ENCODE measurements around the gene PELI1.
A peak's percentile ranks its signal among the peaks of the same experiment; 100 is the strongest.

PELI1 gene, protein sequence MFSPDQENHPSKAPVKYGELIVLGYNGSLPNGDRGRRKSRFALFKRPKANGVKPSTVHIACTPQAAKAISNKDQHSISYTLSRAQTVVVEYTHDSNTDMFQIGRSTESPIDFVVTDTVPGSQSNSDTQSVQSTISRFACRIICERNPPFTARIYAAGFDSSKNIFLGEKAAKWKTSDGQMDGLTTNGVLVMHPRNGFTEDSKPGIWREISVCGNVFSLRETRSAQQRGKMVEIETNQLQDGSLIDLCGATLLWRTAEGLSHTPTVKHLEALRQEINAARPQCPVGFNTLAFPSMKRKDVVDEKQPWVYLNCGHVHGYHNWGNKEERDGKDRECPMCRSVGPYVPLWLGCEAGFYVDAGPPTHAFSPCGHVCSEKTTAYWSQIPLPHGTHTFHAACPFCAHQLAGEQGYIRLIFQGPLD

DNA sequence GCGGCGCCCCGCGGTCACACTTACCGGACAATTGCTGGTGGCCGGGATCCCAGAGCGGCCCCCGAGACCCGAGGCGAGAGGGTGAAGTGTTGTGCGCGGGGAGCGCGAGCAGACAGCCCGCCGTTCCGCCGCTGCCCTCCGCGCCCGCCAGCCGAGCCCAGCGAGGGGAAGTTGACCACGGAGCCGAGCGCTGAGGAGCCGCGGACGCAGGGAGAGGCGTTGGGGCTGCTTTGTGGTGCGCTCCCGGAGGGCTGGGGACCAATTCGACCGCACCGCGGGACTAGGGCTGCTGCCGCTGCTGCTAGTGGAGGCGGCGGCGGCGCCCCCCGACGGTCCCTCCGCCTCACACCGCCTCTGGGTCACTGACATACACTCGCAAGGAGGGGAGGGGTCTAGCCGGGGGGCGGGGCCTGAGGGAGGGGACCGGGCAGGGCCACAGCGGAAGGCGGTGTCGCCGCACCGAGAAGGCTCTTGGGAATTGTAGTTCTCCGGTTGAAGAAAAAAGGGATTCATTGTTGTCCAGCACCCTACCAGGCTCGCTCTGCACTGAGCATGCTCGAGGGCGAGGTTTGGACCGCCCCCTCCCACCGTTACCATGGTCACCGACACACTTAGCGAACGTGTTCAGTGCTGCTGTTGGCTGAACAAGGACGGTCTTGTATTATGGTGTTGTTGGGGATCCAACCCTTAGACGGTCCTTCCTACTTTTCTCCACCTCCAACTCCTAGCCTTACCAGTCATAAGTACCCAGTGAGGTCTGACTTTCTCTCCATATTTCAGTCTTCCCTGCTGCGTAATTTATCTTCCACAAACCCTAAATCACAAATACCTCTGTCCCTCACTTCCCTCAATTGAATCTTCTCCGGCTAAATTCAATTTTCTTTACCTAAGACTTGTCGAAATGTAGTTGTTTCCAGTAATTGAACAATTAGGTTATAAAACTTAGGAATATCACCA, at the start of gene PELI1:
Gene PELI1, minus strand, starts transcription at position 364 of the 957 bp plus-strand sequence. CDS start 36,110 bp downstream, outside the sequence.
- peak; percentile 96 for DNase-seq

DNA sequence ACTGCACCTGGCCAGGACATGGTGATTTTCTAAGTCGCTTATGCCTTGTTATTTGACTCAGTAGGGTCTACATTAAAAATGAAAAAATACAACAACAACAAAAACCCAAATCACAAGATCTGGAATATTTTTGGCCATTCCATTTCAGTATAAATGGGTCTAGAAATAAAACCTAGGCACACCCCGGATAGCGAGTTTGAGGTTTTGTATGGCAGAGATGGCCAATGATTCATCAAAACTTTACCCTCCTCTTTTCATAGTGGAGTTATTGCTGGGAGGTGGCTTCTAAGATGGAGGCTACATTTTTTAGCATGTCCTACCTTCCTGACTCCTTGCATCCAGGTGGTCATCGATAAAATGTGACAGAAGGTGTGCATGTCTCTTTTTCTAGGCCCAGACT, 49.3 kb upstream of the PELI1 start:
- no peak for DNase-seq

DNA sequence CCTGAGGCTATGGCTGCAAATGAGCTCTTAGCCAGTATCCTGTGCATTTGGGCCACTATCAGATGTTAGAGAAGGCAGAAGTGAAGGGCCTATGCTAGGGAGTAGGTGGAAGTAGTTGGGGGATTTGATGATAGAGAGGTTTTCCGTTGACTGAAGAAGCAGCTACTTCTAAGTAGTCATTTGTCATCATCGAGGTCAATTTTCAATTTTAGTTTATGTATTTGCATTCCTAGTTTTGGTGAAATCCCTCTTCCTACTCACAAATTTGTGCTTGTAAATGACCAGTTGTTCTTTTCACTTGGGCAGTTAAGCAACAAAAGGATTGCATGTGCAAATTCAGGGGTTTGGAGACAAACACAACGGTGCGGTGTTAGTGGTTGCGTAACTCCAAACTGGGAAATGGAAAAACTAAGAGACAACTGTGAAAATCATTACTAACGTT, 48.5 kb upstream of the PELI1 start:
- no peak for DNase-seq

DNA sequence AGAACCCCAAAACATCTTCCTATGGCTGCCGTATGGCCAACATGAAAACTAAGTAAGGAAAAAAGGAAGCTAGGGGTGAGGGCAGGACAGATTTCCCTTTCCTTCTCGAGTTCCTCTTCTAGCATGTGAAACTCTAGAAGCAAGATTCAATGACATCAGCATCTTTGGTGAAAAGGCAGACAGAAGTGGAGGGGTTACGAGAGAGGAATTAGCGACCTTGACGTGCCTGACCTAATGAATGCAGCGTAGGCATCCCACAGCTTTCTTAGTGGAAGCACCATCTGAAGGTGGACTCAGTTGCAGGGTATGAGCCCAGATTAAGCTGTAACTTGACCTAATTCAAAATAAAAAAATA, 47.9 kb upstream of the PELI1 start:
- no peak for DNase-seq

DNA sequence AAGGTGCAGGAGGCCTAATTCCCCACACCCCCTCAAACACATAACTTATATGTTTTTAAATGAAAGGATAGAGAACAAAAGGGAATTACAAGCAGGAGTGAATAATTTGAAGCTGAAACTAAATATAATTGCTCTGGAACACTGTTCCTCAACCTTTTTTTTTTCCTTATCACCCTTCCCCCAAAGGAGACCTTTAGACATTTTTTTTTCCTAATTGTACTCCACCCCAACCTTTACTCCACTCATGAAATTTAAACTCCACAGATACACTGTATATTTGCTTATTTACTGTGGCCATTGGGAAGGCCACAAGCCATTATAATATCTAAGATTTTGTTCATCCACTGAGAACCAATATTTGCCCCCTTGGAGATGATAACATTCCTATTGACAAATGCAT, 45.4 kb upstream of the PELI1 start:
- DNase-seq = no peak

DNA sequence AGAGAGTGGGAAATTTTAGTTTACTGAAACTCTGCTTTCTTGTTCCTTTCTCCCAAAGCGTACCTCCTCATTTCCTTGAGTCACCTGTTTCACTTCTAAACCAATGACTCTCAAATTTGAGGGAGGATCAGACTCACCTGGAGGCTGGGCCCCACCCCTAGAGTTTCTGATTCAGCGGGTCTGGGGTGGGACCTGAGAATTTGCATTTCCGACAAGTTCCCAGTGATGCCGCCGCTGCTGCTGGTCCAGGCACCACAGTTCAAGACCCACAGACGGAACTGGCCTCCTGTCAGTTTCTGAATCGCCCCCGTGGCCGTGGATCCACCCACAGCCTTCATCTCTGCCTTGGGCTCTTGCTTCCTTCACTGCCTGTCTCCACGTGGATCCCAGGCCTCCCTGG, 44.9 kb upstream of the PELI1 start:
- DNase-seq = no peak

DNA sequence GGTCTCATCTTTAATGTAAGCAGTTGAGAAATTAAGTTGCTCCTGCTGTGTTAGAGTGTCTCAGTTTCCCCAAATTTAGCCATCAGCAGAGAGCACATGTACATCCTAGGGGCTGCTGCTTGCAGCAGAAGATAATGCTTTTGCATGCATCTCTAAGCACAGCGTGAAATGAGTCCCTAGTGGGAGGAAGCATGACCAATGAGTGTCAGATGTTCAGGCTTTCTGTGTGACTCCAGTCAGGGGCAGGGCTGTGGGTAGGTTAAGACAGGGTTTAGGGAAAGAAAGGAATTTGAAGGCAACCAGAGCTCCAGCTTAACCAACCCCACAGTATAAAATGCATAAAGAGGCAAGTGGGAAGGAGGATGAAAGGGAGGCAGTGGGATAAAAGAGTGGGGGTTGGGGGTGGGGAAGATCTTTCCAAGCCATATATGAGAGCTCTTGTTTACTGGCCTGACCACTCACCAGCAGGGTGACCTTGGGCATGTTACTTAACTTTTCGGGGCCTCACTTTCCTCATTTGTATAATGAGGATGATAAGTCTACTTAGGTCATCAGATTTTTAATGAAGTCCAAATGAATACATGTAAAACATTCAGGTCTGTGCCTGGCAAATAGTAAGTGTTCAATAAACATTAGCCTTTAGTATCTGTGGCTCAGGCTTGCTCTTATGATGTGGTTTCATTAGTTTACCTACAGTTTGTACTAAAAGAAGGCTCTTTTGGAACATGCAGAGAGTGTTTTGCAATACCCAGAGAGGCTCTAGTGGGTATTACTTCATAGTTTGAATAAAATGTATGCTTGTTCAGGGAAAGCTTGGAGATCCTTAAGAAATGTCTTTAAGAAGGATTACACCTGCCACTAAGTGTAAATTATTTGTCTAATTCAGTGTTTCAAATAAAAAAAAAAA, 42.7 kb upstream of the PELI1 start:
- peak; percentile 10 for DNase-seq

DNA sequence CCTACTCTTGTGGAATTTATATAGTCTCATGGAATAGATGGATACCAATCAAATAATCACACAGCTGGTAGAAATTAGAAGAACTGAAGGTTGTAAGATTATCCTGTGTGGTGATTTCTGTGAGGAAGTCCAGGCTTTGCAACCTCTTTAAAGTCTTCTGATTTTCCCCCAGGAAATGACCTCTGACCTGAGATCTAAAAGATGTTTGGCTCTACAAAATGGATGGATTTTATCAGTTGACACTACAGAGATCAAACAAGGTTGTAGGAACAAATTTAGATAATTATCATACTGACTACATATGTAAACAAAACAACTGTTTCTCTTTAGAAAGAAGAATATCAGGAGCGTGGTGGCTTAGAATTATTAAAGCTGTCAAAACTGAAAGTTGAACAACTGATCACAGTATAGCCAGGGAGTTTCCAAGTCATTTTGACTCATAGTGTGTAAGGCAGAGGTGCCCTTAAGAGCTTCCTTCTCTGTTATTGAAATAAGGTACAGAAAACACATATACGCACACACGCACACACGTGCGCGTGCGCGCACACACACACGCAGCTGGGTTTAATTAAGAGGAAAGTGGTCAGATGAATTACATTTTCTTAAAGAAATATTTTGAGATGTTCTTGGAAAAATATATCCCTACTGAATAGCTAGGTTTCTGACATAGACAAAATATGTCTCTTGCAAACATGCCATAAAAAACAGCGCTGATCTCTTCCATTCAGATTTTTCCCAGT, 35.5 kb upstream of the PELI1 start:
- DNase-seq = peak; percentile 62

DNA sequence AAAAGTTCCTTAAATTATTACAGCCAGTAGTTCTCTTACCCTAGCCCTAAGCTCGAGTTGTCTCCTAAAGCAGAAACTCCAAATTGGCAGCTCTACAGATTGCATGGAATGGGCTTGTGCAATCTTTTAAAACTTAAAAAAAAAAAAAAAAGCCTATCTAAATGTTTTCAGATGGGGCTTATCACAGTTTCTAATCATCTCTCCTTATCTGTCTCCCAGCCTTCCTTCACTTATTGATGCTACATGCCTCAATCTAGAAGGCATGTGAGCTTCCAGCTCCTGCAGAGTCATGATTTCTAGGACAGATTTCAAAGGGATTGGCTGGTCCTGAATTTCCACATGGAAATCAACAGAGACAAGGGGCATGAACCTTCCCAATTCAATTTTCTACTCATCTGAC, 33.1 kb upstream of the PELI1 start:
- peak; percentile 42 for DNase-seq

DNA sequence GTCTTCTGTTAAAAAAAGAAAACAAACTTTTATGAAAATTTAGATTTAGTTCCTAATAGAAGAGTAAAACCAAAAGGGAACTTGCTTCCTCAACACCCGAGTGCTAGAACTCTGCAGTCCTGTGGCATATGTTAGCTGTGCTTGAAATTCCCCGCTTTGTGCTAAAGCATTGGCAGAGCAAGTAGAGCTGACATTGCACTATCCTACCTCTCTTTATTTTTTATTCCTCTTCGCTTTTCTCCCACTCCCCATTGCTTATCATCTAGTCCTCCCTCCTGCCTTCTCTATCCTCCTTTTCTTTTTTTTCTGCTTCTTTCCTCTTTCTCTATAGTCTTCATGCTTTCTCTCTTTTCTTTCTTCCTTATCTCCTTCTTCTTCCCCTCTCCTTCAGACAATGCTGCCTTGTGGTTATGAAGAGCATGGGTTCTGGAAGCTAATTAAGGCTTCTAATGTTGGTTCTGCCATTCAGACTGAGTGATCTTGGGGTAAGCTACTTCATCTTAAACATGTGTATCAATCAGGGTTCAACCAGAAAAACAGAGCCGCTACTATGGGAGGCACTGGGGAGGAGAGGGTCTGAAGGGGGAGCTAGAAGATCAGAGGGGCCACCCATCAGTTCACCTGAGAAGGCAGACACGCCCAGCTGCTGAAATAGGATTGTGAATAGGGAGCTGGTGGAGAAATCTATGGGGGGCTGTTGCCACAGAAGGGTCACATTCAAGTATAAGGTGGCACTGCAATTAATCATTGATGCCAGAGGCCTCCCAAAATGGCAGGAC, 31.4 kb upstream of the PELI1 start:
- no peak for DNase-seq

DNA sequence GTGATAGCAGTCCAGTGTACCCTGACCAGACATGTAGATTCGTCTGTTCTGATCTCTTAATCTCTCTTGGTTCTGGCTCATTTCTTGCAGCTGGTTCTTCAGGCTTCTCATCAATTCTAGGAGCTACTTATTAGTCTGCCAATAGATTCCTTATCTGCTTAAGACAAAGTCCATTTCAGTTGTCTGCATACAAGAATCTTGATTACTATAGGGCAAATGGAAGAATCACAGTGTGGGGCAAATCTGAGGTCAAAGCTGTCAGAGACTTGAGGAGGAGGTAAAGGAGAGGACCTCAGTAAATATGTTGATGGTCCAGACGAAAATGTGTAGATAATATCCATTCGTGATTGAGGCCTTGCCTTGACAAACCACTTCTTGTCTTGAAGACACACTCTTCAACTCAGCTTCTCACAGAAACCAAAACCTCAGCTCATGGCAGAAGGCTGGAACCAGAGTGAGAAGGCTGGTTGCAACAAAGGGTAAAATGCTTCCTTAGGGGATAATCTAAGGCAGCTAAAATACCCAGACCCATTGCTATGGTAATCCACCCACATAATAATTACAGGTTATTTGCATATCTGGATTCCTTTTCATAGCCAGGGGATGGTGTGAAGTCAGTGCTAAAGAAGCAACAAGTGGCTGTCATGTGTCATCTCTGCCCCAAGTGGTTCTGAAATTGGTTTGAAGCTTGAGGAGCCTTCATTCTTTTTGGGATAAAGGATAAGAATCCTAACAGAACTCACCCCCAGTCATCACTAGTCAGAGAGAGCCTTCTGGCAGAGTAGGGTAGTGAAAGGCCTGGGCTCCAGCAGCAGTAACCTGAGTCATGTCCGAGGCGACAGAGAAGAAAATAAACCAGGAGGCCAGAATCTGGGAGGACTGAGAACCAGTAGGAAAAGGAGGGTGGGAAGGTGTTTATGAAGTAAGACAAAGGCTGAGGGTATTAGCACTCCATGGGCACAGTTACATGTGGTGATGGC, 29.2 kb upstream of the PELI1 start:
- DNase-seq = no peak

DNA sequence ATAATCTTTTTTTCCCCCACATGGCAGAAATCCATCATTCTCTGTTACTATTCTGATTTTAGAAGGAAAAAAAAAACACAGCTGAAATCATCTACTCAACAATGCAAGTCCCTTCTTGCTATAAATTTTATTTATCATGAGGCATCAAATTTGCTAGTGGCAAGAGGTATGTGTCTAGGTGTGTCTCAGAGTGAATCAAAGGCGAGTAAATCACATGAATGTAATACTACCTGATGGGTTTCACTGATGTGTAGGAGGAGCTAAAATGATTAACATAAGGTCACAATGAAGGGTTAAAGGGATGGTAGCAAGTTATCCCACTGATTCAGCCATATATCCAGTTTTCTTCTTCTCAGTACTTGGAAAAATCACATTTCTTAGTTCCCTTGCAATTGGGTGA, 24.5 kb upstream of the PELI1 start:
- DNase-seq = no peak

DNA sequence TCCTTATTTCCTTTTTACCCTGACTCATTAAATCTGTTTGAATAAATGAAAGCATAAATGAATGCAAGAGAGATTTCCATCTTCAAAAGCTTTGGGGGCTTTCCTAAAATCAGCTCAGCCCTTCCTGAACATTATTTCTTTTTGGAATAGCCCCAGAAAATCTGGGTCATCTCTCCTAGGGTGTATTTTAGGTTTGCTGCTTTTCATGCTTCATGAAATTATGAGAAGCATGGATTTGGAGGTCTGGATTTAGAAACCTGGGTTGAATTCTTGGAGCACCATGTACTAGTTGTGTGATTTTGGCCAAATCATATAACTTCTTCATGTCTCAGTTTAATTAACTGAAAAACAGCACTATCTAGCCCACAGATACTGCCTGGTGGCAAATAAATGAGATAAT, 24.0 kb upstream of the PELI1 start:
- no peak for DNase-seq

DNA sequence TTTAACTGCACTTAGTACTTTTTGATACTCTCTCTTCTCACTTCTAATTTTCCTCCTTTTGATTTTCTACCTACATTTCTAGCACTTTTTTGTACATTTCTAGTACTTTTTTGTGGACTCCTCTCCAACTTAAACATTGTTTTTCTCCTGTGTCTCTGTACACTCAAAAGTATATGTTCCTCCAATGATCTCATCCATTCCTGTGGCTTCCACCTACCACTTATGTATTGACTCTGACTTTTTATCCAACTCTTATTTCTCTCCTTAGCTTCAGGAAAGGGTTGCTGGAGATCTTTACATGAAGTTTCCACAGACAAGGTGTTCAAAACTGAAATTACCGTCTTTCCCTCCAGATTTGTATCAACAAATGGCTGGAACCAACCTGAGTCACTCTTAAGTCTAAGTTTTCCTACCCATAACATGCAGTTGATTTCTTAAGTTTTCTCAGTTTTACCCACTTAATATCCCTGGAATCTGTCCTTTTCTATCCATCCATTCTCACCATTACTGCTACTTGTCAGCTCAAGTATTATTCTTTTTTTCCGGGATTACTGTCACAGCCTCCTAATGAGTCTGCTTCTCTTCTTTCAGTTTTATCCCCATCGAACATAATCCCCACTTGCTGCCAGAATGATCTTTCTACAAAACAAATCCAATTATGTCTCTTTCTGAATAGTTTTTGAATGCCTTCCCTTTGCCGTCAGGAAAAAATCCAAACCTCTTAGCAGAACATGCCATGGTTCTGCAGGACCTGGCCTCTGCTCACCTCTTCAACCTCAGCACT, 22.6 kb upstream of the PELI1 start:
- DNase-seq = peak; percentile 35

DNA sequence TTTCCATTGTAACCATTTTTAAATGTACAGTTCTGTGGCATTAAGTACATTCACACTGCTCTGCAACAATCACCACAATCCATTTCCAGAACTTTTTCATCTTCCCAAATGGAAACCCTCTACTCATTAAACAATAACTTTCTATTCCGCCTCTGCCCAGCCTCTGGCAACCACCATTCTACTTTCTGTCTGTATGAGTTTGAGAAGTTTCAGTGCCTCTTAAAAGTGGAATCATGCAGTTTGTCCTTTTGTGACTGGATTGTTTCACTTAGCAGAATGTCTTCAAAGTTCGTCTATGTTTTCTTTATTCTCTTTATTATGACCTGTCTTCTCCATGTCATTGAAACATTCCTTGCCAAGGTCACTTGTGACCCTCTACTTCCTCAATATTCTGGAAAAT, 22.0 kb upstream of the PELI1 start:
- DNase-seq = no peak

DNA sequence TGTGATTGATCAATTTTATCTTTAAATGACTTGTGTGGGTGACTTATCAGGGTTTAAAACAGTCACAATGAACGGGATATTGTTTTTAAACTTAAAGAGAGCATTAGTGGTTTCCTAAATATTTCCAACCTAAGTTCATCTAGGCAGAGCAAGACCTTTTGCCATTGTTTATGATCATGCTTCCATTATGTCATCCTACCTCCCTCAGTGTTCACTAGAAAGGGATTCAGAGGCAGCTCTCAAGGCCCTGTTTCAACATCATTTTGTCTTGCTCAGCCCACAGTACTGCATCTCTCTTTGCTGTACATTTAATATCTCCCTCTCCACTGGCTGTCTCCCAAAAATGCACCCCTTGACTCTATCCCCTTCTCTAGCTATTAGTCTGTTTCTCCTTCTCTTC, 21.5 kb upstream of the PELI1 start:
- peak; percentile 46 for DNase-seq

DNA sequence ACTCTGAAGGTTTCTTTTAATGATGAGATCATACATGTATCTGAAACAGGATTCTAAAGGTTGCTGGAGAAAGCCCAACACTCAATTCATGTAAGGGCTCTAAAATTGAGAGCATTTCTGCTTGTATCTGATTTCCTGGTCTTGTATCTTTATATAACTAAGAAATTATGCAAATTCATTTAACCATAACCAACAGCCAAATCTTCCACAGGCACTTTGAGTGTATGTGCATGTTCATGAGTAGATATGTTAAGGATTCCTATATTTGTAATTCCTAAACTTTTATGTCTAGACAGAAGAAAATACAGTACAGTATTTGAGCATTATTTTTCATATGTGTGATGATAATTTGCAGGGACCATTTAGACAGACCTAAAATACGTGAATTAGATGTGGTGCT, 20.4 kb upstream of the PELI1 start:
- DNase-seq = no peak

DNA sequence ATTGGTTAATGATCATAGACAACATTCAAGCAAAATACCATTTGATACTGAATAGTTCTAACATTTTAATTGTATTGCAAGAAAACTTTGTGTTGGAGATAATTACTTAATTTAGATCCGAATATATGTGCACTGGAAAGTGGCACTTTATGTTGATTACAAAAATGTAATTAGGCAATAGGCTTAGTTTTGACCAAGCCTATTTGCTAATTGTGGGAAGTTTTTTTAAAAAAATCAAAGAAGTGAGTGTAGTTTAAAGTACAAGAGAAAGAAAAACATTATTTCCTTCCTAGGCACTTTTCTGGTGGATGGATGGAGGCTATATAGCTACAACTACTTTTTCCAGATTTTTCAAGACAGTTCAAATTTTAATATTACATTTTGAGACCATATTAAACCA, 18.3 kb upstream of the PELI1 start:
- no peak for DNase-seq

DNA sequence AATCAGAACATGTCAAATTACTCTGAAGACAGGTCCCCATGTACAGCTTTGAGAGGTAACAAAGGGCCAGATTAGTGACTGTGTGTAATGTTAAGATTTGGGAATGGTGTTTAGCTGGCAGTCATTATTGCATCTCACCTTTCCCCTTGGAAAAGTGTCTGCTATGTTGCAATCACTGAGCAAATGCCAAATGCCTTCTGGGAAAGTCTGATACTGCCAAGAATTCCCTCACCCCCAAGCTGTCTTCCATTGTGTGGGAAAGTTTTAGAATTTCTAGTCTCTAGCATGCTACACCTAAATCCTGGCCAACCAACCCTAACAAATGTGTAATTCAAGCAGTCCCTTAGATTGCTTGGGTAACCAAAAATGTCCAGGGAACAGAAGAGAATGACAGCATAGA, 13.6 kb upstream of the PELI1 start:
- DNase-seq = peak; percentile 51

All from fibroblast of upper back skin (primary cell).